H9 (cell line): Measurements from ENCODE around the gene SNRPA1. TPM values are rescaled to one million over a fixed set of nuclear protein-coding genes. Genes with fewer than 3 reads are reported as not detected.

ENCODE experiments used
- DNase-seq: peaks from one replicate; pipeline ENCODE4 v3.0.0-alpha.2; 2017
- H2AFZ ChIP-seq: one replicate; pipeline ENCODE4 v1.6.1; 2013; ENCODE audit warnings: mild to moderate bottlenecking, low read length, control low read depth, moderate library complexity
- H2AK5ac ChIP-seq: 2 replicates; pipeline ENCODE4 v1.6.1; 2013; ENCODE audit warnings: low read length, control low read depth, mixed read lengths; ENCODE audit not compliant: insufficient read length
- H2BK120ac ChIP-seq: one replicate; pipeline ENCODE4 v1.6.1; 2013; ENCODE audit warnings: low read depth, mild to moderate bottlenecking, low read length, control low read depth, inconsistent platforms; ENCODE audit not compliant: poor library complexity, severe bottlenecking
- H2BK12ac ChIP-seq: 2 replicates; pipeline ENCODE4 v1.6.1; 2013; ENCODE audit warnings: low read length, control low read depth, mixed read lengths, low read depth; ENCODE audit not compliant: insufficient read length
- H2BK15ac ChIP-seq: 2 replicates; pipeline ENCODE4 v1.6.1; 2013; ENCODE audit warnings: low read depth, low read length, control low read depth
- H2BK20ac ChIP-seq: one replicate; pipeline ENCODE4 v1.6.1; 2013; ENCODE audit warnings: low read depth, mild to moderate bottlenecking, low read length, control low read depth, inconsistent platforms; ENCODE audit not compliant: poor library complexity, severe bottlenecking
- H2BK5ac ChIP-seq: 2 replicates; pipeline ENCODE4 v1.6.1; 2013; ENCODE audit warnings: low read length, control low read depth, mixed read lengths; ENCODE audit not compliant: insufficient read length
- H3K14ac ChIP-seq: 2 replicates; pipeline ENCODE4 v1.6.1; 2013; ENCODE audit warnings: low read length, control low read depth; ENCODE audit not compliant: insufficient read depth
- H3K18ac ChIP-seq: 2 replicates; pipeline ENCODE4 v1.6.1; 2013; ENCODE audit warnings: low read depth, mild to moderate bottlenecking, mixed read lengths, low read length, control low read depth; ENCODE audit not compliant: insufficient read length
- H3K23ac ChIP-seq: 2 replicates; pipeline ENCODE4 v1.6.1; 2013; ENCODE audit warnings: low read length, control low read depth, mixed read lengths, low read depth; ENCODE audit not compliant: insufficient read length
- H3K23me2 ChIP-seq: 2 replicates; pipeline ENCODE4 v1.6.1; 2013; ENCODE audit warnings: low read depth, mild to moderate bottlenecking, mixed read lengths, low read length, control low read depth; ENCODE audit not compliant: insufficient read length, poor library complexity, severe bottlenecking
- H3K27ac ChIP-seq: 2 replicates; pipeline ENCODE4 v1.5.1; 2013; ENCODE audit warnings: low read length, control low read depth, mixed read lengths, low read depth; ENCODE audit not compliant: insufficient read length
- H3K27me3 ChIP-seq: 2 replicates; pipeline ENCODE4 v1.6.1; 2013; ENCODE audit warnings: low read length, control low read depth, inconsistent platforms; ENCODE audit not compliant: insufficient read depth
- H3K4ac ChIP-seq: 2 replicates; pipeline ENCODE4 v1.6.1; 2013; ENCODE audit warnings: low read depth, mild to moderate bottlenecking, control low read depth, inconsistent platforms, low read length, moderate library complexity
- H3K4me1 ChIP-seq: 2 replicates; pipeline ENCODE4 v1.6.1; 2013; ENCODE audit warnings: low read length, control low read depth, inconsistent platforms; ENCODE audit not compliant: insufficient read depth
- H3K4me2 ChIP-seq: 2 replicates; pipeline ENCODE4 v1.6.1; 2013; ENCODE audit warnings: low read length, control low read depth, mixed read lengths; ENCODE audit not compliant: insufficient read length, insufficient read depth
- H3K56ac ChIP-seq: 2 replicates; pipeline ENCODE4 v1.6.1; 2013; ENCODE audit warnings: low read depth, mild to moderate bottlenecking, mixed read lengths, low read length, control low read depth; ENCODE audit not compliant: insufficient read length
- H3K79me1 ChIP-seq: 2 replicates; pipeline ENCODE4 v1.6.1; 2013; ENCODE audit warnings: low read depth, mild to moderate bottlenecking, moderate library complexity, low read length, control low read depth, inconsistent platforms; ENCODE audit not compliant: insufficient read depth, poor library complexity, severe bottlenecking
- H3K79me2 ChIP-seq: 2 replicates; pipeline ENCODE4 v1.6.1; 2013; ENCODE audit warnings: low read length, control low read depth, inconsistent platforms; ENCODE audit not compliant: insufficient read depth
- H3K9ac ChIP-seq: 2 replicates; pipeline ENCODE4 v1.6.1; 2013; ENCODE audit warnings: low read length, control low read depth, mixed read lengths; ENCODE audit not compliant: insufficient read length; ENCODE audit errors: extremely low read depth
- H3K9me3 ChIP-seq: one replicate; pipeline ENCODE4 v1.6.1; 2013; ENCODE audit warnings: low read depth, low read length, inconsistent platforms; ENCODE audit not compliant: control insufficient read depth
- H3T11ph ChIP-seq: one replicate; pipeline ENCODE4 v1.6.1; 2013; ENCODE audit warnings: mild to moderate bottlenecking, low read length, control low read depth, inconsistent platforms
- H4K20me1 ChIP-seq: one replicate; pipeline ENCODE4 v1.6.1; 2013; ENCODE audit not compliant: control insufficient read depth, insufficient read length, insufficient read depth
- H4K5ac ChIP-seq: 2 replicates; pipeline ENCODE4 v1.6.1; 2013; ENCODE audit warnings: low read depth, mild to moderate bottlenecking, mixed read lengths, low read length, control low read depth; ENCODE audit not compliant: insufficient read length
- H4K8ac ChIP-seq: replicated peaks from 2 replicates; pipeline ENCODE4 v1.6.1; 2013; ENCODE audit warnings: low read length, control low read depth, mixed read lengths, low read depth; ENCODE audit not compliant: insufficient read length
- H4K91ac ChIP-seq: 2 replicates; pipeline ENCODE4 v1.6.1; 2013; ENCODE audit warnings: low read depth, mild to moderate bottlenecking, moderate library complexity, mixed read lengths, low read length, control low read depth; ENCODE audit not compliant: insufficient read length
- H3K27ac Mint-ChIP-seq, 3 experiments: 2 replicates in 2 of 3; 3 replicates in 1 of 3; pipeline ENCODE4 v1.8.0; 2020 to 2021; ENCODE audit warnings: mixed read lengths in 3 of 3, mild to moderate bottlenecking in 1 of 3, moderate library complexity in 1 of 3
- H3K27me3 Mint-ChIP-seq: 2 replicates; pipeline ENCODE4 v1.8.0; 2021; ENCODE audit warnings: low read depth, mild to moderate bottlenecking, moderate library complexity, mixed read lengths
- H3K36me3 Mint-ChIP-seq, 3 experiments: 2 replicates in 2 of 3; 3 replicates in 1 of 3; pipeline ENCODE4 v1.8.0; 2020 to 2021; ENCODE audit warnings: low read depth in 3 of 3, mixed read lengths in 3 of 3; ENCODE audit not compliant: insufficient read depth in 1 of 3
- H3K4me1 Mint-ChIP-seq, 2 experiments: 2 replicates each; pipeline ENCODE4 v1.8.0; 2020; ENCODE audit warnings: mixed read lengths in 2 of 2
- H3K4me3 Mint-ChIP-seq, 2 experiments: 2 replicates in 1 of 2; 3 replicates in 1 of 2; pipeline ENCODE4 v1.8.0; 2020 to 2021; ENCODE audit warnings: mild to moderate bottlenecking in 2 of 2, mixed read lengths in 2 of 2, moderate library complexity in 1 of 2
- H3K9me3 Mint-ChIP-seq, 2 experiments: 2 replicates in 1 of 2; 3 replicates in 1 of 2; pipeline ENCODE4 v1.8.0; 2020; ENCODE audit warnings: mild to moderate bottlenecking in 2 of 2, mixed read lengths in 2 of 2, moderate library complexity in 1 of 2
- WGBS: extraction: QIAGEN DNeasy Blood & Tissue Kit; methylation state at CpG from one replicate; pipeline ENCODE4 v1.1.7; 2013; ENCODE audit warnings: missing lambda C conversion rate, low lambda C conversion rate, mixed read lengths; ENCODE audit not compliant: insufficient read length; ENCODE audit errors: extremely low coverage; 5-methylcytosine and 5-hydroxymethylcytosine counted together
- total RNA-seq: library from RNA; stranded (reverse); gene quantifications from 2 replicates; pipeline ENCODE4 v1.2.1, GENCODE V29; 2021
- TF ChIP-seq, protein P1 (sequence below): fragments of 200-600 bp; sonication (generic); conservative IDR thresholded peaks from 3 replicates; pipeline ENCODE4 v1.8.0; 2021; ENCODE audit warnings: antibody characterized with exemption, mild to moderate bottlenecking

The SNRPA1 gene
- total RNA-seq, 1 experiment from 2014 or later, result 145 TPM

DNA sequence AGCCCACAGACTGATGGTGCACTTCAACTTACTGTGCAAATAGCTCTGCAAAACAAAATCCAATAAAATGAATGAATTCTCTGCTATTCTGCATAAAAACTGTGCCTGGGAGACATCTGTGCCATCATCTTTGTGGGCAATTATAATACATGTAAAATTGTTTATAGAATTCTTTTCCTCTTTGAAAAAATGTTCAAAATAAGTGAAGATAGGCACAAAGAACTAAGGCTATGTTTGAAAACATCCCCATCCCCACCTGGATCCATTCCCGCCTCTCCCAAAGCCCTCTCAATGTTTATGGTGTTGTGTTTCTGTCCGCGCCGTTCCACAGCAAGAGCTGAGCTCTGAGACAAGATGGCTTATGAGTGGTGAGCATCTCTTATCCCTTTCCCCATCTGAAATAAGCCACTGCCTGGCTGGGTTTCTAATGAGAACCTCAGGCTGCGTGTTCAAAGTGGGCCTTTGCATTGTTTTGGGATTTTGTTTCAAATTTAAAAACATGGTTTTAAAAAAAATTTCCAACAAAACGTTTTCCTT lies 22.4 kb upstream of the SNRPA1 start:
- no peaks in the 10 kb centered on the region for H3K4me1 ChIP-seq
- H2BK120ac ChIP-seq, result no peak overlapping the region
- H2AK5ac ChIP-seq, result no peak overlapping the region
- H3K18ac ChIP-seq, result no peak overlapping the region
- no peak overlapping the region for H2AFZ ChIP-seq
- no peak overlapping the region for H2BK5ac ChIP-seq
- no peaks in the 10 kb centered on the region for H3K79me2 ChIP-seq
- H3K27ac Mint-ChIP-seq, result no peak overlapping the region
- no peak overlapping the region for H3K23ac ChIP-seq
- no peaks in the 10 kb centered on the region for H3K36me3 Mint-ChIP-seq
- no peak overlapping the region for H3K9ac ChIP-seq
- H4K20me1 ChIP-seq, result no peaks in the 10 kb centered on the region
- H3K79me1 ChIP-seq, result no peaks in the 10 kb centered on the region
- H4K91ac ChIP-seq, result no peak overlapping the region
- no peak overlapping the region for H3T11ph ChIP-seq
- H3K56ac ChIP-seq, result no peak overlapping the region
- H3K27me3 Mint-ChIP-seq, result peaks cover 30% of the 10 kb centered on the region
- no peak overlapping the region for H3K4me3 Mint-ChIP-seq
- H3K4ac ChIP-seq, result no peak overlapping the region
- no peak overlapping the region for H2BK15ac ChIP-seq
- no peak overlapping the region for H2BK20ac ChIP-seq
- H3K14ac ChIP-seq, result no peak overlapping the region
- TF ChIP-seq, protein P1, sequence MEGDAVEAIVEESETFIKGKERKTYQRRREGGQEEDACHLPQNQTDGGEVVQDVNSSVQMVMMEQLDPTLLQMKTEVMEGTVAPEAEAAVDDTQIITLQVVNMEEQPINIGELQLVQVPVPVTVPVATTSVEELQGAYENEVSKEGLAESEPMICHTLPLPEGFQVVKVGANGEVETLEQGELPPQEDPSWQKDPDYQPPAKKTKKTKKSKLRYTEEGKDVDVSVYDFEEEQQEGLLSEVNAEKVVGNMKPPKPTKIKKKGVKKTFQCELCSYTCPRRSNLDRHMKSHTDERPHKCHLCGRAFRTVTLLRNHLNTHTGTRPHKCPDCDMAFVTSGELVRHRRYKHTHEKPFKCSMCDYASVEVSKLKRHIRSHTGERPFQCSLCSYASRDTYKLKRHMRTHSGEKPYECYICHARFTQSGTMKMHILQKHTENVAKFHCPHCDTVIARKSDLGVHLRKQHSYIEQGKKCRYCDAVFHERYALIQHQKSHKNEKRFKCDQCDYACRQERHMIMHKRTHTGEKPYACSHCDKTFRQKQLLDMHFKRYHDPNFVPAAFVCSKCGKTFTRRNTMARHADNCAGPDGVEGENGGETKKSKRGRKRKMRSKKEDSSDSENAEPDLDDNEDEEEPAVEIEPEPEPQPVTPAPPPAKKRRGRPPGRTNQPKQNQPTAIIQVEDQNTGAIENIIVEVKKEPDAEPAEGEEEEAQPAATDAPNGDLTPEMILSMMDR, result no peak
- WGBS, result no CpG with 5 or more reads among the region's 6 CpGs
- H3K23me2 ChIP-seq, result no peaks in the 10 kb centered on the region
- H3K9me3 Mint-ChIP-seq, result no peaks in the 10 kb centered on the region
- no peaks in the 10 kb centered on the region for H3K27me3 ChIP-seq
- DNase-seq, result no peak
- no peak overlapping the region for H3K27ac ChIP-seq
- no peak overlapping the region for H4K5ac ChIP-seq
- H3K4me1 Mint-ChIP-seq, result peaks cover 4 to 8% of the 10 kb centered on the region in 2 experiments
- H3K4me2 ChIP-seq, result no peak overlapping the region
- H2BK12ac ChIP-seq, result no peak overlapping the region
- H3K9me3 ChIP-seq, result no peaks in the 10 kb centered on the region
- H4K8ac ChIP-seq, result no peak overlapping the region
